HEK293T (cell line): ENCODE results near the gene GANC.

Experiments used
- CTCF ChIA-PET: fragments of 350-600 bp; formaldehyde crosslinking; extraction: SDS; loops from one replicate; lab custom pipeline; 2021; ENCODE audit warnings: antibody characterized with exemption, inconsistent platforms; lab: Yijun Ruan, JAX
- POLR2A ChIA-PET: fragments of 350-600 bp; formaldehyde crosslinking; extraction: SDS; loops from one replicate; lab custom pipeline; 2020; ENCODE audit warnings: antibody characterized with exemption, inconsistent platforms; lab: Yijun Ruan, JAX
- DNase-seq: peaks from one replicate; pipeline ENCODE4 v3.0.0; 2012; ENCODE audit warnings: mixed read lengths; ENCODE audit errors: extremely low spot score
- ARNT ChIP-seq: fragments of 450-650 bp; IDR thresholded peaks from 2 replicates; pipeline ENCODE4 v1.6.1; 2017; ENCODE audit warnings: mild to moderate bottlenecking
- BHLHE40 ChIP-seq: fragments of 450-650 bp; IDR thresholded peaks from 2 replicates; pipeline ENCODE4 v1.6.1; 2016; ENCODE audit warnings: mild to moderate bottlenecking, moderate library complexity, borderline replicate concordance
- CTBP1 ChIP-seq: fragments of 450-650 bp; IDR thresholded peaks from 2 replicates; pipeline ENCODE4 v1.6.1; 2016; ENCODE audit warnings: borderline replicate concordance
- ELF4 ChIP-seq: fragments of 450-650 bp; IDR thresholded peaks from 2 replicates; pipeline ENCODE4 v1.6.1; 2017; ENCODE audit warnings: antibody characterized with exemption
- FOXA1 ChIP-seq: fragments of 450-650 bp; IDR thresholded peaks from 2 replicates; pipeline ENCODE4 v1.6.1; 2016; ENCODE audit warnings: mild to moderate bottlenecking
- FOXK2 ChIP-seq: fragments of 450-650 bp; IDR thresholded peaks from 2 replicates; pipeline ENCODE4 v1.6.1; 2016; ENCODE audit warnings: mild to moderate bottlenecking
- FOXM1 ChIP-seq: fragments of 450-650 bp; IDR thresholded peaks from 2 replicates; pipeline ENCODE4 v1.6.1; 2017; ENCODE audit warnings: mild to moderate bottlenecking, borderline replicate concordance
- HDGF ChIP-seq: fragments of 450-650 bp; IDR thresholded peaks from 2 replicates; pipeline ENCODE4 v1.6.1; 2017; ENCODE audit warnings: antibody characterized with exemption, borderline replicate concordance
- L3MBTL2 ChIP-seq: fragments of 450-650 bp; conservative IDR thresholded peaks from 2 replicates; pipeline ENCODE4 v1.6.1; 2016; ENCODE audit warnings: mild to moderate bottlenecking
- LEF1 ChIP-seq: fragments of 450-650 bp; IDR thresholded peaks from 2 replicates; pipeline ENCODE4 v1.6.1; 2017; ENCODE audit warnings: mild to moderate bottlenecking, borderline replicate concordance
- NFRKB ChIP-seq: fragments of 450-650 bp; IDR thresholded peaks from 2 replicates; pipeline ENCODE4 v1.6.1; 2016; ENCODE audit warnings: mild to moderate bottlenecking, moderate library complexity
- PKNOX1 ChIP-seq: fragments of 450-650 bp; IDR thresholded peaks from 2 replicates; pipeline ENCODE4 v1.6.1; 2016
- SP1 ChIP-seq: fragments of 450-650 bp; IDR thresholded peaks from 2 replicates; pipeline ENCODE4 v1.6.1; 2017
- SUZ12 ChIP-seq: fragments of 450-650 bp; IDR thresholded peaks from 2 replicates; pipeline ENCODE4 v1.6.1; 2016; ENCODE audit warnings: mild to moderate bottlenecking
- TARDBP ChIP-seq: fragments of 450-650 bp; IDR thresholded peaks from 2 replicates; pipeline ENCODE4 v1.6.1; 2016
- ZNF384 ChIP-seq: fragments of 450-650 bp; IDR thresholded peaks from 2 replicates; pipeline ENCODE4 v1.6.1; 2016

GANC gene

GRCh38 chr15:42233107-42233506 lies 39.9 kb upstream of the GANC start:
- ChIA-PET POLR2A (no interaction called here), CTCF (no interaction called here)
- no peak for DNase-seq
- TF ChIP-seq TARDBP (no peak), SUZ12 (no peak), FOXA1 (no peak), FOXM1 (no peak)

DNA sequence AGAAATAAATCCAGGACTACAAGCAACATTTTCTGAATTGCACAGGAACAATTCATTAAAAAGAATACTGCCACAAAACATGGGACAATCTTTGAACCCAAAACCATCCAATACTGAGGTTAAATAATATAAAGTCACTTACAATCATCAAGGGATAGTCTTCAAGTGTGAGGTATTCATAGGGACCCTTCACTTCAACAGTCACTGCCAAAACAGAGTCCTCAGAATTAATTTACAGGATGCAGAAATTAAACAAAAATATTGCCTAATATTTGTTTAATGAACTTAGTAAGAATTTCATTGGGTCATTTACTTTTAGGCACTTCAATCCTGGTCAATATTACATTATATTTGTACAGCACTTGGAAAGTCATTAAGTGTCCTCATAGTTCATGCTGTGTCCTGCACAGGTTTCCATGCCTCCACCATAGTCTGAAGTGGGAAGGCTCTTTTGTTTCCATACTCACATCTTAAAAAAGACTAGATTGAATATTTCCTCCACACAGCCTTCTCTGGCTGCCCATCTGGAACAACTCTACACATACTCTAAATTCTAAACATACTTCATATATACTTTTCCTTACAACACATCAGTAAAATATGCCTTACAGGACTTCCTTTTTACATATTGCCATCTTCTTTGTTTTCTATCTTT lies 33.3 kb upstream of the GANC start:
- CTCF ChIA-PET = no interaction called here
- POLR2A ChIA-PET = interaction anchor here (1.5 kb wide), 1 partner anchor 34 kb away, joined by 3 read pairs; the partner anchor contains the start of genes GANC and TMEM87A
- no peak for TF ChIP-seq PKNOX1
- no peak for TF ChIP-seq SP1
- TF ChIP-seq ZNF384 = no peak
- no peak for TF ChIP-seq CTBP1
- TF ChIP-seq L3MBTL2 = no peak
- DNase-seq = no peak

DNA sequence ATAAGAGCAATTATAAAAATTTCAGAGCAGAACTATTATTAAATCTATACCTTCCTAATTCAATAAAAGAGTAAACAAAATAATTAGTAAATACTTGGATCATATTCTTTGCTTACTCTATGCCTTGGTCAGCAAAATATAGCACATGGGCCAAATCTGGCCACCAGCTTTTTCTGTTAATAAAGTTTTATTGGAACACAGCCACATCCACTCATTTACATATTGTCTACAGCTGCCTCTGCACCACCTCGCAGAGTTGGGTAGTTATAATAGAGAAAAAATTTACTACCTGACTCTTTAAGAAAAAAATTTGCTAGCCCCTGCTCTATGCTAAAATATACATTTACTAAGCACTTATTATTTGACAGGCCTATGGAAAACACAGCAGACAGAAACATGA lies 32.2 kb upstream of the GANC start:
- CTCF ChIA-PET = no interaction called here
- DNase-seq = no peak
- POLR2A ChIA-PET = no interaction called here
- TF ChIP-seq LEF1 (no peak), SP1 (no peak), FOXA1 (no peak), ARNT (no peak), SUZ12 (no peak), ZNF384 (no peak), BHLHE40 (no peak), ELF4 (no peak), FOXM1 (no peak), TARDBP (no peak), CTBP1 (no peak), PKNOX1 (no peak)

DNA sequence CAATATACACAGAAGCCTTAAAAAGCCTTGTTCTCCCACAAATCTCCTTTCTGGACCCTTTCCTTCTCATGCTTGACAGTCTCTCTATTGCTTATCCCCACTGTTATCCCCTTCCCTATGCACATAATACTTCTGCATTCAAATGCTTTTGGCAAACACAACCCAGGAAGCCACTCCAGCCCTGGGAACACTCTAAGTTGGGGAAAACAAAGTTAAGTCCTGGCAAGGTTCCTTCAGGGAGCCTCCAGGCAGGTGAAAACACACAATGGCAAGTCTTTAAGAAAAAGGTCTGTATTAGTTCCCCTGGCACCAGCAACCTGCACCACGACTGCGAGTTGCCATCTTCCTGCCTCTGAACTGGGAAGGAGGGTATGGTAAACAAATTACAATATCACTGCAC lies 19.7 kb upstream of the GANC start:
- TF ChIP-seq PKNOX1 = no peak
- TF ChIP-seq LEF1 = no peak
- no peak for TF ChIP-seq ZNF384
- TF ChIP-seq SUZ12 = no peak
- TF ChIP-seq FOXA1 = no peak
- no peak for TF ChIP-seq TARDBP
- no peak for TF ChIP-seq ARNT
- TF ChIP-seq CTBP1 = no peak
- no peak for TF ChIP-seq HDGF
- TF ChIP-seq NFRKB = no peak
- TF ChIP-seq FOXM1 = no peak
- TF ChIP-seq BHLHE40 = no peak
- no peak for TF ChIP-seq L3MBTL2
- no peak for TF ChIP-seq SP1
- TF ChIP-seq ELF4 = no peak
- POLR2A ChIA-PET = no interaction called here
- CTCF ChIA-PET = interaction anchor here (0.6 kb wide), 1 partner anchor 42 kb away, joined by 3 read pairs; no protein-coding TSS in a partner anchor

DNA sequence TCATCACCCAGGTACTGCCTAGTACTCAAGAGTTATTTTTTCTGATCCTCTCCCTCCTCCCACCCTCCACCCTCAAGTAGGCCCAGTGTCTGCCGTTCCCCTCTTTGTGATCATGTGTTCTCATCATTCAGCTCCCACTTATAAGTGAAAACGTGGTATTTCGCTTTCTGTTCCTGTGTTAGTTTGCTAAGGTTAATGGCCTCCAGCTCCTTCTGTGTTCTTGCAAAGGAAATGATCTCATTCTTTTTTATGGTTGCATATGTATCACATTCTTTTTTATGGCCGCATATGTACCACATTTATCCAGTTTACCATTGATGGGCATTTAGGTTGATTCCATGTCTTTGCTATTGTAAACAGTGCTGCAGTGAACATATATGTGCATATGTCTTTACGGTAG lies 8.2 kb upstream of the GANC start:
- no peak for DNase-seq
- ChIA-PET POLR2A (interaction anchor here (1.3 kb wide), 1 partner anchor 8 kb away, joined by 6 read pairs; the partner anchor contains the start of genes GANC and TMEM87A), CTCF (interaction anchor here (0.6 kb wide), 1 partner anchor 121 kb away, joined by 3 read pairs; no protein-coding TSS in a partner anchor)
- TF ChIP-seq ARNT (no peak), SP1 (no peak), CTBP1 (no peak), SUZ12 (no peak), PKNOX1 (no peak), FOXM1 (no peak)

More for the DNA sequence above, 19.7 kb upstream of the GANC start:
- DNase-seq = no peak

DNA sequence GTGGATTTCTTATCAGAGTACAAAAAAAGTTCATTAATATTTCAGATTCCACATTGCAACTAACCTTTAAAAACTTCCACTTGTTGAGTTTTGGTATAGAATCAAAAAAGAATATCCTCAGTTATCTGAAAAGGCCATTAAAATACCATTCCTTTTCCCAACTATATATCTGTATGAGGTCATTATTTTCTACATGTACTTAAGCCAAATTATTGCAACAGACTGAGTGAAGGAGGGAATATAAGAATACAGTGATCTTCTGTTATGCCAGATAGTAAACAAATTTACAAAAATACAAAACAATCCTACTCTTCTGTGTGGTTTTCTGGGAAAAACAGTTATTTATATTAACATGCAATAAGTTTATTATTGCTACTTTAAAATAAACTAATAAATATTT lies 5.7 kb upstream of the GANC start:
- no peak for DNase-seq
- CTCF ChIA-PET = no interaction called here
- POLR2A ChIA-PET = no interaction called here
- TF ChIP-seq ELF4 (no peak), FOXK2 (no peak), HDGF (no peak), L3MBTL2 (no peak), SP1 (no peak), LEF1 (no peak), TARDBP (no peak), FOXM1 (no peak), CTBP1 (no peak), PKNOX1 (no peak), BHLHE40 (no peak), ARNT (no peak), ZNF384 (no peak), NFRKB (no peak), FOXA1 (no peak), SUZ12 (no peak)
